ENCODE results near the gene HMMR. TPM values are rescaled to one million over a fixed set of nuclear protein-coding genes. Genes with fewer than 3 reads are reported as not detected.
A peak's percentile ranks its signal among the peaks of the same experiment; 100 is the strongest.

Gene HMMR
- total and polyA plus RNA-seq, 9 of the 15 experiments (the other 6 are each of a cell fraction or from before 2014, with no cell fraction given), result 74.9 to 133 (median 90.8) TPM

DNA sequence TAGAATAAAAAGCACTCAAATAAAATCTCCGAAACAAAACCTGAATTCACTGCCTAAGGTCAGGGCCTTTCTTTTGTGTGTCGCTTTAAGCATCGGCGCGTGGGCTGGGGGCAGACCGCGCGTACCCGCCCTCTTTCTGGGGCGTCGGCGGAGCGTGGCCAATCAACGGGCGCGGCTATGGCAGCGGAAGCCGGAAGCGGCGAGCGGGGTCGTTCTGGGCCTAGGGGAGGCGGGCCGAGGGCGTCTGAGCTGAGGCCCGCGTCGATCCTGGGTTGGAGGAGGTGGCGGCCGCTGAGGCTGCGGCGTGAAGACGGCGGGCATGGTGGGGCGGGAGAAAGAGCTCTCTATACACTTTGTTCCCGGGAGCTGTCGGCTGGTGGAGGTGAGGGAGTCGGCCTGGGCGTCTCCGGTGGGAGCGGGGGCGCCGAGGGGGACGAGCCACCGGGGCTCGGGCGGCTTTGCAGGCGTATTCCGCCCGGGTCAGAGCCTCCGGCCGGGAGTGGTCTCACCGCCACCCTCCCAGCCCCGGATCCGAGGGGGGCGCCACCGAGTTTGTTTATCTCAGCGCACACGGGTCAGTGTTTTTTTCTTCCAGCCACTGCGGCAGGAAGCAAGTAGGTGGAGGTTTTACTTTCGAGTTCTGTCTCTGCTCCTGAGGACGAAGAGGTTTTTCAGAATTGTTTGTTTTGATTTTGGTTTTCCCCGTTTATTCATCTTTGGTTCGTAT lies 45.1 kb downstream of the HMMR start, which contains the start of gene MAT2B (continued):
- TF ChIP-seq, protein P1, sequence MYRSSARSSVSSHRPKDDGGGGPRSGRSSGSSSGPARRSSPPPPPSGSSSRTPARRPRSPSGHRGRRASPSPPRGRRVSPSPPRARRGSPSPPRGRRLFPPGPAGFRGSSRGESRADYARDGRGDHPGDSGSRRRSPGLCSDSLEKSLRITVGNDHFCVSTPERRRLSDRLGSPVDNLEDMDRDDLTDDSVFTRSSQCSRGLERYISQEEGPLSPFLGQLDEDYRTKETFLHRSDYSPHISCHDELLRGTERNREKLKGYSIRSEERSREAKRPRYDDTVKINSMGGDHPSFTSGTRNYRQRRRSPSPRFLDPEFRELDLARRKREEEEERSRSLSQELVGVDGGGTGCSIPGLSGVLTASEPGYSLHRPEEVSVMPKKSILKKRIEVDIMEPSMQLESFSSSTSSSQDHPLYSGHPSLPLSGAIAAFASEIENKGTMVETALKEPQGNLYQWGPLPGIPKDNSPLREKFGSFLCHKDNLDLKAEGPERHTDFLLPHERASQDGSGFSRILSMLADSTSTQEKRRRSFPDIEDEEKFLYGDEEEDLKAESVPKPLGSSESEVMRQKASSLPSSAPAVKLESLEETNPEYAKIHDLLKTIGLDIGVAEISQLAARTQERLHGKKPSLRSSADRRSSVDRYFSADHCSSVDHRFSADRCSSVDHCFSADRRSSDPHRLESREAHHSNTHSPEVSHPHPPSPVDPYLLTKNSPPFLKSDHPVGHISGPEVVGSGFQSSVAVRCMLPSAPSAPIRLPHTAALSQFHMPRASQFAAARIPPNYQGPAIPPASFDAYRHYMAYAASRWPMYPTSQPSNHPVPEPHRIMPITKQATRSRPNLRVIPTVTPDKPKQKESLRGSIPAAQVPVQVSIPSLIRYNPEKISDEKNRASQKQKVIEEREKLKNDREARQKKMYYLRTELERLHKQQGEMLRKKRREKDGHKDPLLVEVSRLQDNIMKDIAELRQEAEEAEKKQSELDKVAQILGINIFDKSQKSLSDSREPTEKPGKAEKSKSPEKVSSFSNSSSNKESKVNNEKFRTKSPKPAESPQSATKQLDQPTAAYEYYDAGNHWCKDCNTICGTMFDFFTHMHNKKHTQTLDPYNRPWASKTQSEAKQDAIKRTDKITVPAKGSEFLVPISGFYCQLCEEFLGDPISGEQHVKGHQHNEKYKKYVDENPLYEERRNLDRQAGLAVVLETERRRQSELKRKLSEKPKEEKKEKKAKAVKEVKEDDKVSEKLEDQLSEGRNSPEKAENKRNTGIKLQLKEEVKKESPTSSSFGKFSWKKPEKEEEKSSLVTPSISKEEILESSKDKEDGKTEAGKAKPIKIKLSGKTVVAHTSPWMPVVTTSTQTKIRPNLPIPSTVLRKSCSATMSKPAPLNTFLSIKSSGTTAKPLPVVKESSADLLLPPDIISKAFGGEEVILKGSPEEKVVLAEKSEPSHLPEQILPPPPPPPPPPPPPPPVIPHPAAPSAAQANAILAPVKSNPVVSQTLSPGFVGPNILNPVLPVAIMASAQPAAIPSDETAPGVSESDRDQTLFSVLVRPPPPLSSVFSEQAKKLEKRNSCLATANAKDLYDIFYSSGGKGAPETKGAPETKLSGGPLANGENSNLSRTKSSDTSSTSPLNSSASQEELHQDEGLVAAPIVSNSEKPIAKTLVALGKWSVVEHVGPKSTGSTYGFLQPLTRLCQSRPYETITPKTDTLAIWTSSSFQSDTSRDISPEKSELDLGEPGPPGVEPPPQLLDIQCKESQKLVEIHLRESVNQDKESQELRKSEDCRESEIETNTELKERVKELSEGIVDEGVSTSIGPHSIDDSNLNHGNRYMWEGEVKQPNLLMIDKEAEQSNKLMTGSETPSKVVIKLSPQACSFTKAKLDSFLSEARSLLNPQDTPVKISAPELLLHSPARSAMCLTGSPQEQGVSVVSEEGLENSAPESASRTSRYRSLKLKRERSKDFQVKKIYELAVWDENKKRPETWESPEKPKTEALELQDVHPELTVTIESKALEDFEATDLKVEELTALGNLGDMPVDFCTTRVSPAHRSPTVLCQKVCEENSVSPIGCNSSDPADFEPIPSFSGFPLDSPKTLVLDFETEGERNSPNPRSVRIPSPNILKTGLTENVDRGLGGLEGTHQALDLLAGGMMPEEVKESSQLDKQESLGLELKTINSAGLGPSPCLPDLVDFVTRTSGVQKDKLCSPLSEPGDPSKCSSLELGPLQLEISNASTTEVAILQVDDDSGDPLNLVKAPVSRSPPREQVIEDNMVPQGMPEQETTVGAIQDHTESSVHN (IDR thresholded peaks at IDR 0.05; ENCODE audit: borderline replicate concordance in 1 of 2, low read depth in 1 of 2), result no peak
- TF ChIP-seq OTX1 (CRISPR knock-in tag; IDR thresholded peaks at IDR 0.05) (no peak), ZNF175 (CRISPR knock-in tag; IDR thresholded peaks at IDR 0.05; ENCODE audit: low read depth) (no peak), RBBP5 (IDR thresholded peaks at IDR 0.05; ENCODE audit: borderline replicate concordance, insufficient read depth, low read length, poor library complexity, severe bottlenecking) (peak; percentile 87), SP2 (IDR thresholded peaks at IDR 0.05; ENCODE audit: extremely low read depth, low read depth, low read length, poor library complexity, severe bottlenecking) (peak; percentile 37), RBM34 (IDR thresholded peaks at IDR 0.05; ENCODE audit: borderline replicate concordance, insufficient read depth, low read length) (no peak), MAFF (IDR thresholded peaks at IDR 0.05; ENCODE audit: low read length) (no peak), ZNF134 (CRISPR knock-in tag; conservative IDR thresholded peaks at IDR 0.05) (no peak), PYGO2 (tag; IDR thresholded peaks at IDR 0.05) (no peak), ZFP36 (IDR thresholded peaks at IDR 0.05; ENCODE audit: low read depth, low read length, partially characterized antibody) (no peak), RBM39 (optimal IDR thresholded peaks at IDR 0.05; ENCODE audit: low read depth, low read length) (no peak), GTF2E2 (tag; IDR thresholded peaks at IDR 0.05) (no peak), PHF21A (IDR thresholded peaks at IDR 0.05; ENCODE audit: borderline replicate concordance, low read depth) (no peak), ZNF589 (CRISPR knock-in tag; IDR thresholded peaks at IDR 0.05; ENCODE audit: low read depth) (no peak), STAT5B (CRISPR knock-in tag; IDR thresholded peaks at IDR 0.05) (no peak), ZNF75A (CRISPR knock-in tag; IDR thresholded peaks at IDR 0.05) (no peak), TSC22D4 (tag; IDR thresholded peaks at IDR 0.05) (no peak), SETDB1 (IDR thresholded peaks at IDR 0.05; ENCODE audit: low read length) (no peak), CBFA2T2 (conservative IDR thresholded peaks at IDR 0.05) (0 out of 2 replicates have a peak, but pooled peaks have one; percentile 6)
- TF ChIP-seq, protein P2, sequence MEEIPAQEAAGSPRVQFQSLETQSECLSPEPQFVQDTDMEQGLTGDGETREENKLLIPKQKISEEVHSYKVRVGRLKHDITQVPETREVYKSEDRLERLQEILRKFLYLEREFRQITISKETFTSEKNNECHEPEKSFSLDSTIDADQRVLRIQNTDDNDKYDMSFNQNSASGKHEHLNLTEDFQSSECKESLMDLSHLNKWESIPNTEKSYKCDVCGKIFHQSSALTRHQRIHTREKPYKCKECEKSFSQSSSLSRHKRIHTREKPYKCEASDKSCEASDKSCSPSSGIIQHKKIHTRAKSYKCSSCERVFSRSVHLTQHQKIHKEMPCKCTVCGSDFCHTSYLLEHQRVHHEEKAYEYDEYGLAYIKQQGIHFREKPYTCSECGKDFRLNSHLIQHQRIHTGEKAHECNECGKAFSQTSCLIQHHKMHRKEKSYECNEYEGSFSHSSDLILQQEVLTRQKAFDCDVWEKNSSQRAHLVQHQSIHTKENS (CRISPR knock-in tag; IDR thresholded peaks at IDR 0.05), result no peak

Data from K562 (cell line).